PC-9 (cell line): ENCODE results near the gene OXTR.

ENCODE experiments used
- CTCF ChIP-seq: fragments of 200-600 bp; sonication (generic); conservative IDR thresholded peaks from 2 replicates; pipeline ENCODE4 v1.6.1; 2017; ENCODE audit warnings: mixed run types, antibody characterized with exemption, mild to moderate bottlenecking, moderate library complexity
- EZH2 ChIP-seq: fragments of 200-600 bp; sonication (generic); IDR thresholded peaks from 2 replicates; pipeline ENCODE4 v1.8.0; 2017; ENCODE audit warnings: antibody characterized with exemption, low read depth

- TF ChIP-seq CTCF, result no peak
- TF ChIP-seq EZH2, result no peak
Observed at GRCh38 chr3:8734137-8734878, 35.1 kb downstream of the OXTR start.
